OCI-LY3 (cell line): ENCODE measurements around the gene HAPLN1.

Experiments
- H2AFZ ChIP-seq: fragments of 200-600, 300-600 bp; shearing (Covaris generic); 2 replicates; pipeline ENCODE4 v1.6.0; 2014; ENCODE audit warnings: antibody characterized with exemption, low read depth, low read length
- H3K27ac ChIP-seq: fragments of 200-600, 300-600 bp; sonication (generic); 2 replicates; pipeline ENCODE4 v1.5.1; 2014; ENCODE audit warnings: mild to moderate bottlenecking, low read length, moderate library complexity, mixed read lengths
- H3K27me3 ChIP-seq: fragments of 200-600, 300-600 bp; sonication (generic); 2 replicates; pipeline ENCODE4 v1.6.1; 2014; ENCODE audit warnings: low read depth, low read length, mixed read lengths
- H3K36me3 ChIP-seq: fragments of 200-600, 300-600 bp; sonication (generic); replicated peaks from 2 replicates; pipeline ENCODE3; 2014; ENCODE audit warnings: low read depth, low read length, mixed read lengths
- H3K4me1 ChIP-seq: fragments of 300-600, 200-600 bp; sonication (generic); 2 replicates; pipeline ENCODE4 v1.6.1; 2014; ENCODE audit warnings: low read length, mixed read lengths
- H3K4me2 ChIP-seq: fragments of 200-600, 300-600 bp; sonication (generic); 2 replicates; pipeline ENCODE4 v1.6.1; 2014; ENCODE audit warnings: low read length, mixed read lengths
- H3K4me3 ChIP-seq: fragments of 300-600, 200-600 bp; sonication (generic); 2 replicates; pipeline ENCODE4 v1.5.1; 2014; ENCODE audit warnings: antibody characterized with exemption, mild to moderate bottlenecking, low read length, moderate library complexity
- H3K79me2 ChIP-seq: fragments of 300-600, 200-600 bp; shearing (Covaris generic); 2 replicates; pipeline ENCODE4 v1.6.1; 2014; ENCODE audit warnings: mild to moderate bottlenecking, low read length, mixed read lengths
- H3K9ac ChIP-seq: fragments of 300-600, 200-600 bp; shearing (Covaris generic); 2 replicates; pipeline ENCODE4 v1.6.0; 2014; ENCODE audit warnings: mild to moderate bottlenecking, low read length, moderate library complexity
- H3K9me3 ChIP-seq: fragments of 200-600, 300-600 bp; shearing (Covaris generic); 2 replicates; pipeline ENCODE4 v1.6.1; 2014; ENCODE audit warnings: low read length, mixed read lengths; ENCODE audit not compliant: insufficient read depth
- H4K20me1 ChIP-seq: fragments of 200-600, 300-600 bp; sonication (generic); 2 replicates; pipeline ENCODE4 v1.6.1; 2016; ENCODE audit warnings: low read length, mixed read lengths; ENCODE audit not compliant: insufficient read depth
- CTCF ChIP-seq: fragments of 200-600, 300-600 bp; sonication (generic); IDR thresholded peaks from 2 replicates; pipeline ENCODE4 v1.5.1; 2014; ENCODE audit warnings: antibody characterized with exemption, low read length, low read depth
- EZH2phosphoT487 ChIP-seq: fragments of 200-600 bp; shearing (Covaris generic); IDR thresholded peaks from 2 replicates; pipeline ENCODE4 v1.6.1; 2018; ENCODE audit warnings: antibody characterized with exemption, mixed run types, low read depth

HAPLN1 gene

DNA sequence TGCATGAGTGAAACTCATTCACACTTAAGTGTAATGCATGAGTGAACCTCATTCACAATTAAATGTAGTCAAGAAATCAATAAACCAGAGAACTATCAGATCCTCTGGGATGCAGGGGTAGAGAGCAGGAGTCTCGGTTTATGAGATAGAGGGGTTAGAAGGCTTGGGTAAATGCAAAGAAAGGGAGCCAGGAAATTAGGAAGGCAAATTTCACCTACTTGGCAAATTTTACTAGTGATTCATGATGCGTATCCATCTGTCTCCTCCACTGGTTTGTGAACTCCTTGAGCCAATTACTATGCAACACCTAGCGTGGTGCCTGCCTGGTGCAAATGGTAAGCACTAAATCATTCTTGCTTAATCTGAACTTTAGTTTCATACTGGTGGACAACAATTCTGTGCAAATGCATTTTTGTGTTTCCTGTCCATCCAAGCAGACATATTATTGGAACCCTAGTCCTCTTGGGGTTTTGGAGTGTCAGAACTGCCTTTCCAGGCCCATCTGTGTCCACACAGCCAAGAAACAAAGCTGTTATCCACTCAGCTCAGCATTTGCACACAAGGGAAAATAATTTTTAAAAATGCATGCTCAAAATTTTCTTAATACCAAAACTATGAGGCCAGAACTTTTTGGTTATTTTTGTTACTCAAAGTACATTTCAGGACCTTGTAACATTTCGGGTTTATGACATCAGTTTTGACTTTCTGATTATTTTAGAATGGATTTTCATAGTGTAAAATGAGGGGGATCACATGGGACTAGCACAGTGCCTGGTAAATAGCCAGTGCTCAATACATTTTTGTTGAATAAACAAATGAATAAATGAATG is 5.2 kb downstream of the HAPLN1 start:
- Histone ChIP-seq H3K27me3 (peaks cover 8% of the 10 kb centered on the region; the same call in 1 of the 2 replicates), H3K9me3 (no peaks in the 10 kb centered on the region), H3K9ac (no peak overlapping the region), H3K4me1 (no peaks in the 10 kb centered on the region), H2AFZ (no peak overlapping the region), H4K20me1 (no peaks in the 10 kb centered on the region), H3K36me3 (no peaks in the 10 kb centered on the region), H3K79me2 (no peaks in the 10 kb centered on the region), H3K4me2 (no peak overlapping the region), H3K4me3 (no peak overlapping the region), H3K27ac (no peak overlapping the region)
- no peak for TF ChIP-seq CTCF
- TF ChIP-seq EZH2phosphoT487: no peak

- no peaks in the 10 kb centered on the region for H3K4me1 ChIP-seq
- H3K36me3 ChIP-seq: no peaks in the 10 kb centered on the region
- H3K27ac ChIP-seq: no peak overlapping the region
- H3K9ac ChIP-seq: no peak overlapping the region
- TF ChIP-seq CTCF (no peak), EZH2phosphoT487 (no peak)
- no peak overlapping the region for H3K4me3 ChIP-seq
- H2AFZ ChIP-seq: no peak overlapping the region
- H3K4me2 ChIP-seq: no peak overlapping the region
- H3K79me2 ChIP-seq: no peaks in the 10 kb centered on the region
- no peaks in the 10 kb centered on the region for H4K20me1 ChIP-seq
- no peaks in the 10 kb centered on the region for H3K9me3 ChIP-seq
- peaks cover 8% of the 10 kb centered on the region; the same call in 1 of the 2 replicates for H3K27me3 ChIP-seq
Observed at GRCh38 chr5:83714810-83715209, 5.8 kb downstream of the HAPLN1 start.

GRCh38 chr5:83711982-83712601 is 8.6 kb downstream of the HAPLN1 start:
- H3K36me3 ChIP-seq: no peaks in the 10 kb centered on the region
- H3K4me1 ChIP-seq: no peaks in the 10 kb centered on the region
- H3K79me2 ChIP-seq: no peaks in the 10 kb centered on the region
- no peak overlapping the region for H3K4me3 ChIP-seq
- no peak overlapping the region for H3K27ac ChIP-seq
- no peak overlapping the region for H3K4me2 ChIP-seq
- peaks cover 8% of the 10 kb centered on the region; the same call in 1 of the 2 replicates for H3K27me3 ChIP-seq
- H4K20me1 ChIP-seq: no peaks in the 10 kb centered on the region
- no peaks in the 10 kb centered on the region for H3K9me3 ChIP-seq
- H2AFZ ChIP-seq: no peak overlapping the region
- TF ChIP-seq EZH2phosphoT487 (no peak), CTCF (peak; percentile 64)
- no peak overlapping the region for H3K9ac ChIP-seq

DNA sequence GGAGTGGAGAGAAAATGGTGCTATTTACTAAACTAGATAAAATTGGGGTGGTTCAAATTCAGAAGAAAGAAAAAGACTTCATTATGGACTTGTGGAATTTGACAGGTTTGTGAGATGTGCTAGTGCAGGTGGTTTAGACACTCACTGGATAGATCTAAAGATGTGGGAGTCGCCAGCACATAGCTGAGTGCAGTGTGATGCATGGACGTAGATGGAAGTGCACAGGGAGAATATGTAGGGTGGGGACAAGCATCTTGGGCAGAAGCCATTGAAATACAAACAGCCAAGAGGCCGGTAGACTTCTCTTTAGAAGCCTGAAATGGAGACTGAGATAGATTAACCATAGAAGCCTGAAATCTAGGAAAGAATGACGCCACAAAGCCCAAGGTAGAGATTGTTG is 10.7 kb downstream of the HAPLN1 start:
- H3K4me3 ChIP-seq: no peak overlapping the region
- TF ChIP-seq CTCF (no peak), EZH2phosphoT487 (no peak)
- H4K20me1 ChIP-seq: no peaks in the 10 kb centered on the region
- no peaks in the 10 kb centered on the region for H3K9me3 ChIP-seq
- H3K27me3 ChIP-seq: peaks cover 8% of the 10 kb centered on the region; the same call in 1 of the 2 replicates
- H3K27ac ChIP-seq: no peak overlapping the region
- H2AFZ ChIP-seq: no peak overlapping the region
- no peaks in the 10 kb centered on the region for H3K79me2 ChIP-seq
- no peak overlapping the region for H3K9ac ChIP-seq
- H3K4me1 ChIP-seq: no peaks in the 10 kb centered on the region
- H3K4me2 ChIP-seq: no peak overlapping the region
- no peaks in the 10 kb centered on the region for H3K36me3 ChIP-seq
